ENCODE results near the gene ZBTB44. TPM values are rescaled to one million over a fixed set of nuclear protein-coding genes. Genes with fewer than 3 reads are reported as not detected.
"Not testable (repeated sequence)": the region's sequence is repeated elsewhere in the genome, so short reads cannot be mapped to it uniquely, and the experiment has no call there.

The ZBTB44 gene
- total and polyA plus RNA-seq, 2 donors (not counting 1 experiment from before 2014, with no cell fraction given): 22.8 to 36.5 TPM

- Histone ChIP-seq H3K9me3 (ENCODE audit: control insufficient read depth, insufficient read depth, low read depth, low read length) (no peaks in the 10 kb centered on the region), H2AFZ (ENCODE audit: low read length) (no peak overlapping the region), H3K9ac (ENCODE audit: insufficient read depth, low read length) (no peak overlapping the region), H3K4me1 (ENCODE audit: control insufficient read depth, extremely low read depth, insufficient read depth, low read length) (no peaks in the 10 kb centered on the region), H4K20me1 (ENCODE audit: control insufficient read depth, extremely low read depth, insufficient read depth, low read length) (no peaks in the 10 kb centered on the region), H3K36me3 (ENCODE audit: control insufficient read depth, insufficient read depth, low read length) (no peaks in the 10 kb centered on the region), H3K4me2 (ENCODE audit: extremely low read depth, insufficient read depth, low read length) (no peak overlapping the region), H3K4me3 (replicated peaks in 1 of 4; ENCODE audit: control extremely low read depth in 1 of 4, insufficient read depth in 1 of 4, low read depth in 3 of 4, low read length in 4 of 4) (no peak overlapping the region), H3K79me2 (ENCODE audit: control insufficient read depth, insufficient read depth, low read length) (no peaks in the 10 kb centered on the region), H3K27ac (ENCODE audit: insufficient read depth, low read length) (no peak overlapping the region), H3K27me3 (ENCODE audit: control insufficient read depth, insufficient read depth, low read length) (no peaks in the 10 kb centered on the region)
- TF ChIP-seq CTCF (conservative IDR thresholded peaks at IDR 0.05 in 1 of 2, IDR thresholded peaks at IDR 0.05 in 1 of 2; ENCODE audit: low read depth in 1 of 2, low read length in 2 of 2): no peak
- DNase-seq (ENCODE audit: low read depth in 2 of 2): no peak
Observed at GRCh38 chr11:130260080-130260627, 54.6 kb downstream of the ZBTB44 start.

GRCh38 chr11:130251763-130252162, 63.0 kb downstream of the ZBTB44 start:
- not testable (repeated sequence) for H3K9me3 ChIP-seq (ENCODE audit: control insufficient read depth, insufficient read depth, low read depth, low read length); H3K79me2 ChIP-seq (ENCODE audit: control insufficient read depth, insufficient read depth, low read length); DNase-seq (ENCODE audit: low read depth in 2 of 2); H3K36me3 ChIP-seq (ENCODE audit: control insufficient read depth, insufficient read depth, low read length); H3K27me3 ChIP-seq (ENCODE audit: control insufficient read depth, insufficient read depth, low read length); H3K4me3 ChIP-seq (replicated peaks in 1 of 4; ENCODE audit: control extremely low read depth in 1 of 4, insufficient read depth in 1 of 4, low read depth in 3 of 4, low read length in 4 of 4); H3K4me1 ChIP-seq (ENCODE audit: control insufficient read depth, extremely low read depth, insufficient read depth, low read length); H4K20me1 ChIP-seq (ENCODE audit: control insufficient read depth, extremely low read depth, insufficient read depth, low read length); H3K9ac ChIP-seq (ENCODE audit: insufficient read depth, low read length); H3K27ac ChIP-seq (ENCODE audit: insufficient read depth, low read length); H3K4me2 ChIP-seq (ENCODE audit: extremely low read depth, insufficient read depth, low read length); H2AFZ ChIP-seq (ENCODE audit: low read length)

- H3K36me3 ChIP-seq (ENCODE audit: control insufficient read depth, insufficient read depth, low read length); H3K4me1 ChIP-seq (ENCODE audit: control insufficient read depth, extremely low read depth, insufficient read depth, low read length); H3K9me3 ChIP-seq (ENCODE audit: control insufficient read depth, insufficient read depth, low read depth, low read length); H3K4me2 ChIP-seq (ENCODE audit: extremely low read depth, insufficient read depth, low read length); H3K27ac ChIP-seq (ENCODE audit: insufficient read depth, low read length); H3K27me3 ChIP-seq (ENCODE audit: control insufficient read depth, insufficient read depth, low read length); H3K79me2 ChIP-seq (ENCODE audit: control insufficient read depth, insufficient read depth, low read length); DNase-seq (ENCODE audit: low read depth in 2 of 2); H2AFZ ChIP-seq (ENCODE audit: low read length); H4K20me1 ChIP-seq (ENCODE audit: control insufficient read depth, extremely low read depth, insufficient read depth, low read length); H3K4me3 ChIP-seq (replicated peaks in 1 of 4; ENCODE audit: control extremely low read depth in 1 of 4, insufficient read depth in 1 of 4, low read depth in 3 of 4, low read length in 4 of 4); H3K9ac ChIP-seq (ENCODE audit: insufficient read depth, low read length): not testable (repeated sequence)
Observed at GRCh38 chr11:130249929-130250328, 64.8 kb downstream of the ZBTB44 start.

- H3K27ac ChIP-seq (ENCODE audit: insufficient read depth, low read length): no peak overlapping the region
- H3K9ac ChIP-seq (ENCODE audit: insufficient read depth, low read length): no peak overlapping the region
- no peaks in the 10 kb centered on the region for H3K79me2 ChIP-seq (ENCODE audit: control insufficient read depth, insufficient read depth, low read length)
- no peak for DNase-seq (ENCODE audit: low read depth in 2 of 2)
- H4K20me1 ChIP-seq (ENCODE audit: control insufficient read depth, extremely low read depth, insufficient read depth, low read length): no peaks in the 10 kb centered on the region
- H3K4me3 ChIP-seq (replicated peaks in 1 of 4; ENCODE audit: control extremely low read depth in 1 of 4, insufficient read depth in 1 of 4, low read depth in 3 of 4, low read length in 4 of 4): no peak overlapping the region
- H2AFZ ChIP-seq (ENCODE audit: low read length): no peak overlapping the region
- no peak overlapping the region for H3K4me2 ChIP-seq (ENCODE audit: extremely low read depth, insufficient read depth, low read length)
- TF ChIP-seq CTCF (conservative IDR thresholded peaks at IDR 0.05 in 1 of 2, IDR thresholded peaks at IDR 0.05 in 1 of 2; ENCODE audit: low read depth in 1 of 2, low read length in 2 of 2): no peak
- TF ChIP-seq EZH2 (IDR thresholded peaks at IDR 0.05; ENCODE audit: low read length, missing control alignments): no peak
- H3K27me3 ChIP-seq (ENCODE audit: control insufficient read depth, insufficient read depth, low read length): no peaks in the 10 kb centered on the region
- H3K4me1 ChIP-seq (ENCODE audit: control insufficient read depth, extremely low read depth, insufficient read depth, low read length): no peaks in the 10 kb centered on the region
- no peaks in the 10 kb centered on the region for H3K9me3 ChIP-seq (ENCODE audit: control insufficient read depth, insufficient read depth, low read depth, low read length)
- no peaks in the 10 kb centered on the region for H3K36me3 ChIP-seq (ENCODE audit: control insufficient read depth, insufficient read depth, low read length)
Observed at GRCh38 chr11:130249371-130249770, 65.3 kb downstream of the ZBTB44 start.

Data from fibroblast of lung (primary cell).